PC-3 (cell line): ENCODE data around the gene TOMM34.

Experiments
- EZH2 ChIP-seq: fragments of 300-600 bp; sonication (generic); IDR thresholded peaks from one replicate; pipeline ENCODE4 v1.6.1; 2017; ENCODE audit warnings: antibody characterized with exemption, mild to moderate bottlenecking, low read length; ENCODE audit not compliant: unreplicated experiment
- EZH2phosphoT487 ChIP-seq: fragments of 300-600 bp; sonication (generic); IDR thresholded peaks from 2 replicates; pipeline ENCODE4 v1.6.1; 2018; ENCODE audit warnings: mild to moderate bottlenecking, antibody characterized with exemption, low read length, borderline replicate concordance
- TF ChIP-seq, protein P1 (sequence below): fragments of 300-600 bp; sonication (generic); conservative IDR thresholded peaks from 2 replicates; pipeline ENCODE4 v1.5.1; 2017; ENCODE audit warnings: antibody characterized with exemption, low read depth, mild to moderate bottlenecking, low read length

DNA sequence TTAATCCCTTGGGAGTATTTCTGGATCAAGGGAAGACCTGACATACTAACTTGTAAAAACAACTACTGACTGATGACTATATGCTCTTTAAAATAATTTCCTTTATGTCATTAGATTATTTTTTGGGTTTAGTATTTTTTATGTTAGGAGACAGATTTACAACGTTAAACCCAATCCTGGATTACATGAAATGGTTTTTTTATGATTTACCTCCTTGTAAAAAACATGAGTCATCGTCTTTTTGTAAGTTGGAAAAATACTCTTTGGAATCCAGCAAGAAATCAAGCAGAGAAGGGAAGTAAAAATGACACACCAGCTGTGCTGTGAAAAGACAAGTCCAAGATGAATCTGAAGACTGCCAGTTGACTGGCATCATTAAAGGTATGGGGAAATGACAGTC is 12.9 kb upstream of the TOMM34 start:
- TF ChIP-seq, protein P1, sequence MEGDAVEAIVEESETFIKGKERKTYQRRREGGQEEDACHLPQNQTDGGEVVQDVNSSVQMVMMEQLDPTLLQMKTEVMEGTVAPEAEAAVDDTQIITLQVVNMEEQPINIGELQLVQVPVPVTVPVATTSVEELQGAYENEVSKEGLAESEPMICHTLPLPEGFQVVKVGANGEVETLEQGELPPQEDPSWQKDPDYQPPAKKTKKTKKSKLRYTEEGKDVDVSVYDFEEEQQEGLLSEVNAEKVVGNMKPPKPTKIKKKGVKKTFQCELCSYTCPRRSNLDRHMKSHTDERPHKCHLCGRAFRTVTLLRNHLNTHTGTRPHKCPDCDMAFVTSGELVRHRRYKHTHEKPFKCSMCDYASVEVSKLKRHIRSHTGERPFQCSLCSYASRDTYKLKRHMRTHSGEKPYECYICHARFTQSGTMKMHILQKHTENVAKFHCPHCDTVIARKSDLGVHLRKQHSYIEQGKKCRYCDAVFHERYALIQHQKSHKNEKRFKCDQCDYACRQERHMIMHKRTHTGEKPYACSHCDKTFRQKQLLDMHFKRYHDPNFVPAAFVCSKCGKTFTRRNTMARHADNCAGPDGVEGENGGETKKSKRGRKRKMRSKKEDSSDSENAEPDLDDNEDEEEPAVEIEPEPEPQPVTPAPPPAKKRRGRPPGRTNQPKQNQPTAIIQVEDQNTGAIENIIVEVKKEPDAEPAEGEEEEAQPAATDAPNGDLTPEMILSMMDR, result no peak
- TF ChIP-seq EZH2, result no peak
- TF ChIP-seq EZH2phosphoT487, result no peak
